GM18498 (cell line): ENCODE measurements around the gene HOXD12.

Experiments used
- ATAC-seq: cut with Tn5 transposase; IDR thresholded peaks from one replicate; pipeline ENCODE4 v1.9.1; 2021; ENCODE audit warnings: mild to moderate bottlenecking, moderate library complexity; ENCODE audit not compliant: unreplicated experiment

Gene HOXD12

DNA sequence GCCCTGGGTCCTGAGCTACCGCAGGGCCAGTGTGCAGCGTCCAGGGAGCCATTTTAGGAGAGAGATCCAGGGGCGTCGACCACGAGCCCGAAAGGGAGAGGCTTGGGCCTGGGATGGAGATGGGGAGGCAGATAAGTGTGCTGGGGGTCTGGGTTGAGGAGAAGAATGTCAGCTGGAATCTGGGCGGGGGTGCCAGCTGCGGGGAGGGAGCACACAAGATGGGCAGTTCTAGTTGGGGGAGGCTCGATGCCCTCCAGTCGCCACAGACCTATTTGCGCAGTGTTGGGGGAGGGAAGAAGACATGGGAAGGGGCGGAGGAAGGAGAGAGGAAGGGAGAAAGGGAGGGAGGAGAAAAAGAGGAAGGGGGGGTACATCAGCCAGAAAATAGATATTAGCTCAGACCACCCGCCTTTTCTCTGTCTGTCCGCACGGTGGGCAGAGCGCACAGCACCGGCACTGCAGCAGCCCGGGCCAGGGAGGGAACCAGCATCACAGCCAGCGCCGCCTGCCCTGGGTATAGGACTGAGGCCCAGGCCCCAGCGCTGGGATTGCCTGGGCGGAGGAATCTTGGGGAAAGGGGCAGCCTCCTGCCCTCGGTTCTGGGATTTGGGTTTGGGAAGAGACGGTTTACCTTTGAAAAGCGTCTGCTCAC, 5.6 kb downstream of the HOXD12 start:
- ATAC-seq, result no peak

DNA sequence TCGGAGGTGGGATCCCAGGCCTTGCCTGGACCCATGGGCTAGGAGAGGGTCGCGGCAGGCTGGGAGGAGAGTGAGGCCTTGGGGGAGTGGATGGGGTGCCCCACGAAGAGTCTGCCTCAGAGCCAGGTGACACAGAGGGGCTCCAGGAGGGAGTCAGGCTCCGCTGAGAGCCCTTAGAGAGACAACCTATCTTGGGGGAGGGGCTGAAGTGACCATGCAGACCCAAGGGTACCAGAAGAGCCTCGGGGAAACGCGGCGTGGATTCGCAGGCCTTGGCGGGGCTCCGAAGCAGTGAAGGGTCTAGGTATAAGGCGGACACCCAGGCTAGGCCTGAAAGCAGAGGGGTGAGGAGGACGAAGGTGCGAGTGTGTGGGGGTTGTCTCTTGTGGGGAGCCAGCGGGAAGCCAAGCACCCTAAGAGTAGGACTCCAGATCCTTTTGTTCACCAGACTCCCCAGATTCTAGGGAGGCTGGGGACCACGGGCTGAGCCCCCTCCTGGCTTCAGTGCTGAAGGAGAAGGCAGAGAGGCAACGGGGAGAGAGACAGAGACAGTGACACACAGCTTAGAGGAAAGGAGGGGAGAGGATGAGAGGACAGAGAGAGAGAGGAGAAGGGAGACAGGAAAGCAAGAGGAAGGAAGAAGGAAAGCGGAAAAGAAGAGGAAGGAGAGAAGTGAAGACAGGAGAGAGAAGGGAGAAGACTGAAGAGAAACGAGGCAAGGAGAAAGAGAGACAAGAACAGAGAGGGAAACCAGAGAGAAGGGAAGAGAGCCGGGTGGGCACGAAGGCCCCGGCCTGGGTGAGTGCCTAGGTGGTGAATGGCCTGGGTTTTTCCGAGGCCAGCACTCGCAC, 6.4 kb downstream of the HOXD12 start:
- no peak for ATAC-seq

DNA sequence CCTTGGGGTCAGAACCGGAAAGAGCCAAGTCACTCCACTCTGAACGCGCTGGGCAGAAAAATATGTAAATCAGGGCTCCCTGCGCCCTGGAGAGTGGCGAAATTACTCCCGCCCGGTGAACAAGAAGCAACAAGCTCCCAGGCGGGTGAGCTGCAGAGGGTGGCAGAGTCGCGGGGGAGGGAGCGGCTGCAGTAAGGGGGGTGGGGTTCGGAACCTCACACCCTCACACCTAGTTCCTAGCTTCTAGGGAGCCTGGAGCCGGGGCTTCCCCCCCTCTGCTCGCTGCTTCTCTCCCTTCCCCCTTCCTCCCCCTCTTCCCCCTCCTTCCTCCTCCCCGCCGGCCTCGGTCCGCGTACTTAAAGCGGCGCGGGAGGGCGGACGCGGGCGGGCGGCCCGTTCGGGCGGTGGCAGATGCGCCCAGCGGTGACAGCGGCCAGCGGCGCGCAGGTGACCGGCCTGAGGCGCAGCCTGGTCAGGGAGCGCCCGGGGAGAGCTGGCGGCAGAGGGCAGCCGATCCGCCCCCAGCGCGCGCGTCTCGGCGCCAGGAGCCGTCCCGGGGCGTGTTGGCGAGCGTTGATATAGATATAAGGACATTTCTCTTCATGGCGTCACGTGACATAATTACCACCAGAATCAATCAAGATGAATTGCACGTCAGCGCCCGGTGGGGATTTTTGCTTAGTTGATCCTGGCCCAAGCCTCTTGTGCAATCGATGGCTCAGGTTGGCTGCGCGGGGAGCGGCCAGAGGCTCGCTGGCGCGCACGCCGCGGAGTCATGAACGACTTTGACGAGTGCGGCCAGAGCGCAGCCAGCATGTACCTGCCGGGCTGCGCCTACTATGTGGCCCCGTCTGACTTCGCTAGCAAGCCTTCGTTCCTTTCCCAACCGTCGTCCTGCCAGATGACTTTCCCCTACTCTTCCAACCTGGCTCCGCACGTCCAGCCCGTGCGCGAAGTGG, 7.3 kb downstream of the HOXD12 start, which contains the start of gene HOXD11:
Gene HOXD11 (plus strand): TSS at position 700 of the 959 bp plus-strand sequence. CDS start 76 bp downstream, at position 776.
- ATAC-seq, result no peak

DNA sequence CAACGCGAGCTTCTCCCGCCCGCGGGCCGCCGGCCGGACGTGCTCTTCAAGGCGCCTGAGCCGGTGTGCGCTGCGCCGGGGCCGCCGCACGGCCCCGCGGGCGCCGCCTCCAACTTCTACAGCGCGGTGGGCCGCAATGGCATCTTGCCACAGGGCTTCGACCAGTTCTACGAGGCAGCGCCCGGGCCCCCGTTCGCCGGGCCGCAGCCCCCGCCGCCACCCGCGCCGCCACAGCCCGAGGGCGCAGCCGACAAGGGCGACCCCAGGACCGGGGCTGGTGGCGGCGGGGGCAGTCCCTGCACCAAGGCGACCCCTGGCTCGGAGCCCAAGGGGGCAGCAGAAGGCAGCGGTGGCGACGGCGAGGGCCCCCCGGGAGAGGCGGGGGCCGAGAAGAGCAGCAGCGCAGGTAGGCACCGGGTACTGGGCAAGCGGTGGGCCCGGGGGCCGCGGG, 8.2 kb downstream of the HOXD12 start:
- ATAC-seq, result no peak

DNA sequence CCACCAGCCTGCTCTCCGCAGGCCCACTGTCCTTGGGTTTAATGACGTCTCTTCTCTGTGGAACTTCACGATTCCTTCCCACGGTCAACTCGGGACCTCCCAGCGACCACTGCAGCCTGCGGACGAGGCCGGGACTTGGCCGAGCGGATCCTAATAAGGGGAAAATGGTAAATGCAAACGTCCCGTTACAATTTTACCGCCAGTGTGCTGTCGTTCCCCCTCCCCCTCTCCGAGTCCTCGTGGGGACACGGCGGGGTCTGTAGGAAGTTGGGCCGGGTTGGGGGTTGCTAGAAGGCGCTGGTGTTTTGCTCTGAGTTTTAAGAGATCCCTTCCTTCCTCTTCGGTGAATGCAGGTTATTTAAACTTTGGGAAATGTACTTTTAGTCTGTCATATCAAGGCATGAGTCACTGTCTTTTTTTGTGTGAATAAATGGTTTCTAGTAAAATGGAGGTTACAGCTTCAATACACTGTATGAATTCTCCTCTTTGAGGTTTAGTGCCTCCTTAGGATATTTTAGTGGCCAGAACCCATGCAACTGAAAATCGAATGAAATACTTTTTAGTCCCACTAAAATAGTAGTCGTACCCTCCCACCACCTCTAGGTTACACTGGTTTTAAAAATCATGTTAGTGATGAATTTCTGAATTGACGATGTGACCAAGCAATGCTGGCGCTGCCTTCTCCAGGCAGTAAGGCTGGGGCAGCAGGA, 9.8 kb downstream of the HOXD12 start:
- no peak for ATAC-seq

DNA sequence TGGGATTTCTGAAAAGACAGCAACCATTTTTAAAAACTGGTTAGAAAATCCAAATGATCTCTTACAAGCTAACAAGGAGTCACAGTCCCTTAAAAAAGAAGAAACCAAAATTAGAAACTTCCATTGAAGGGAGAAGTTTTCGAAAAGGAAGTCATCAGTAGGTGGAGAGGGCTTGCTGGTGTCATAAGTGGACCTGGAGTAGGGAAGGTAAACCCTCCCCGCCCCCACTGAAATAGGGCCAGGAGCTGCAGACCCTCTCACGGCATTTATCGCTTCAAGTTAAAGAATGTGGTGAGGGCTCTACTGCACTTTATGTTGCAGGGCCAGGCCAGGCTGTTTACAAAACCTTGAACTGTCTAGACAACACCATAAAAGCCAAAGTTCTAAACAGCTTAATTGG, 10.4 kb downstream of the HOXD12 start:
- ATAC-seq, result no peak

DNA sequence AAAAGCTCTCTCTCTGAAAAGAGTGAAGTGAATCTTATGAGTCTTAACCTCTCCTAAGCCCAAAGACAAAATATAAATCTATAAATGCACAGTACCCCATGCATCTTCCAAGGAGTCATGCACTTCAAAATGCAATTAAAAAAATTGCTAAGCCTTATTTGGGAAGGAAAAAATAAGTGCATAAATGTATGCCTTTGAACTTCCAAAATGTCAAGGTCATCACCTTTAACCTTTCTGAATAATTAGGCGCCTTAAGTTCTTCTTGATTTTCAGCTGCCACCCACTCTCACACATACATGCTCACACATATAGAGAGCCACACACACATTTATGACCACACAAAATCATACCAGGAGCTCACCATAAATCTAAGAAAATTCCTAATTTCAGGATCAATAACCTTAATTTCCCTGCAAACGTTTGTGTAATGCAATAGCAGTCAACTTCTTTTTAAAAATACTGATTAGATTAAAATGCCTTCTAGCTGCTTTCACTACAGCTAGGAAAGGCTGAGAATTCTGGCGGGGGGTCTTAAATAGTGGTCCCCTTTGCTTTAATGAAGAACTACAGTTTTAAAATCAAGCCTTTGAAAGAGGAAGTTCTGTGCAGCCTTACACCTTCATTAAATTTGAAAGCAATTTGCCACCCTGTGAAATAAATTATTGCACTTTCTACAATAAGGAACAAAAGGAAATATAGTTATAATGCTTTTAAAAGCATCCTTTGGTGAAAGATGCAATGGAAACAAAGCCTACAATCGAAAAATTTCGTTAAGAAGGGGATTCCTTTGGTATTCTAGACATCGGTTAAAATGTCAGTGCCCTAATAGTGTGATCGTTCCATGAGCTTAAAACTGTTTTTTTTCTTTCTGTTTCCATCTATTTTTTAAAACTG, 11.1 kb downstream of the HOXD12 start:
- ATAC-seq, result no peak

DNA sequence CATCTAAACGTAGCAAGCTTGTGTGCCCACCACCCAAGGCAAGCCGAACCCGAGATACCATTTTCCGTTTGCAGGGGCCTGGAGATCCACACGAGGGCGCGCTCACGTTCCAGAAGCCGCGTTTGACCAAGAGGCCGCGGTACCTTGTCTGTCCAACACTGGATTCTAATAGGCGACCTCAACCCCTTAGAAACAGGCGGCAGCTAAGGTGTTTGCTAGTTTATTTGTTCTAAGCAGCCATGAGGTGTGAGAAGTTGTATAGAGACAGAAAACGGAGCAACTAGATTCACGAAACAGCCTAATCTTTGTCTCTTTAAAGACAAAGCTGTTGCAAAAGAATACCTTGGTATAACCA, 11.7 kb downstream of the HOXD12 start:
- ATAC-seq, result no peak

DNA sequence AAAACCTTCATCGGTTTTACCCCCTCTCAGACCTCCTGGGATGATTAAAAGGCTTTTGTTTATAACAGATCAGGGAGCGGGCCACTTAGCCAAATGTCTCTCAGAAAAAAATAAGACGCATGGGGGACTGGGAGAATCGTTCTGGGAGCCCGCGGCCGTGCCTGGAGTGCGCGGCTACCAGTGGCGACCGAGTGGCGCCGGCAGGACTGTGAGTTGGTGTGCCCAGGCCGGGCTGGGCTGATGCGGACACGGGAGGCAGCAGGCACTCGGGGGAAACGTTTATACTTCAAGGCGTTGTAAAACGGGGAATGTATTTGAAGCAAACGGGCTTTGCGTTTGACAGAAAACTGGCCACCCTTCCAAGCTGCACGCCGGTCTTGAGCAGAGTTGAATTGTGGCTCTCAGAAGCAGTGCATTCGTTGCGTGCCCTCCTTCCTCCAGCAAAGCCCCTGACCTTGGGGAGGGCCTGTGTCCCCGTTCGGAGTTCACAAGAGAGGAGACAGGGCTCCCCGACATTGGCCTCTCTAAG, 12.3 kb downstream of the HOXD12 start:
- ATAC-seq, result no peak

DNA sequence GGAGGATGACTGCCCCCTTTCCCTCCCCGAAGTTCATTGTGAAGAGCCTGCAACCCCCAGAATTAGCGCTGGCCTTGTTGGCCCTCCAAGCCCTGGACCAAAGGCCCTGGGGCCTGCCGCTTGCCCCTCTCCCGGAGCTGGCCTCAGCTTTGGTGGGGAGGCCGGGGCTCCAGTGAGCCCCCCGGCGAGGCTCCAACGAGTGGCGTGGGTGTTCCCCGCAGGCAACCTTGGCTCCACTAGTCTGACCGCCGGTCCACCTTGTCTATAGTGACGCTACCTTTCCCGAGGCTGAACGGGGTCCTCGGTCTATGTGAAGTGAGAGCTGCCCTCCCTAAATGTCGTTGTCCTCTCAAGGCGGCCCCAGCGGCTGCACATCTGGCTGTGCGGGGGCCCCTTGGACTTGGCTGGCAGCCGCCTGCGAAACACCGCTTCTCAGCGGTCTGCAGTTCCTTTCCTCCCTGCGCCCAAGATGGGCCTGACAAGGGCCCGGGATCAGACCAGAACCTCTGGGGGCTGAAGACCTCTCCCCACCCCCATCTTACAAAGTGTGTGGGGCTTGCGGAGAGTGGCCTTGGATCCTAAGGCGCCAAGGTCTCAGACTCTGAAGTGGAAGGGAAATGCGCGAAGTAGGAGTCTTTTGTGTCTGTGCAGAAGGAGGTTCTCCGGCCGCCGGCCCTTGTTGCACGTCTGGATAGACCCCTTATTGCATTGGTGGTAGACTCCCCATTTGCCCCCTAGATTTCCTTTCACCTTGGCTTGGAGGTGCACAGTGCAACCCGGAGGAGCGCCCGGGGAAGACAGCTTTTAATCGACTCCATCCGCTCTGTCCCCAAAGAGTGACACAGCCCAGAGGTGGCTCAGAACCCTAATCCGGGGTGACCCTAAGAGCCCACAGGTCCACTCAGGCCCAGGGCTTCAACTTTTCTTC, 13.0 kb downstream of the HOXD12 start:
- ATAC-seq, result no peak

DNA sequence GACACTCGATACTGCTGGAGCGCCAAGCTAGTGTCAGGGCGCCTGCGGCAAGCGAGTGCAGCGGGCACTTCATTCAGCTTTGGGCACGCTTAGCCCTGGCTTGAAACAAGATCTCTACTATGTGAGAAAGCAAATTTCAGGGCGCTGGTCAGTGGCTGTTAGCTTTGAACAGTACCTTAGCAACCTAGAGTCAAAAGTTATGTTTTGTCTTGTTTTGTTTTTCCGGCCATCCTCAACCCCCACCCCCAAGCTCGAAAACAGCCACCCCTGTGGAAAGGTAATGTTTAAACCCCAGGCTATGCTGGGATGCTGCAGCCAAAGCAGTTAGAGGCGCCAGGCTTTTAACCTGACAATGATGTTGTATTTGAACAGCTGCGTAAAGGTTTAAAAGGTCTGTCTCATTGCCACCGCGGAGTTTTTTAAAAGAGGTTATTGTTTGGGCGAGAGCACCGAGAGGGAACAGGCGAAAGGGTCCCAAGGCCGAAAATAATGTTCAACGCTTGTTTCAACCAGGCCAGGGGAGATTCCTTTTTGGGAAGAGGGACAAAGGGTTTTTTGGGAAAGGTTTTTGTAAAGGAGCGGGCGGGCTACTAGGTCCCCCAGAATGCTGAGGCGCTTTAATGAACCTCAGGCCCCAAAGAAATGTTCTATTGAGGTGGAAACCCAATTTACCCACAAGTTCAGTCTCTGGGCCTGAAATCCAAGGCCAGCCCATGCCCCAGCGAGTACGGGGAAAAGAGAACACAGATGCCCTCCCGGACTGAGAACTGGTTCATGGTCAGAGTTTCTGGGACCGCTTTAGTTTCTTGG, 14.7 kb downstream of the HOXD12 start:
- no peak for ATAC-seq

DNA sequence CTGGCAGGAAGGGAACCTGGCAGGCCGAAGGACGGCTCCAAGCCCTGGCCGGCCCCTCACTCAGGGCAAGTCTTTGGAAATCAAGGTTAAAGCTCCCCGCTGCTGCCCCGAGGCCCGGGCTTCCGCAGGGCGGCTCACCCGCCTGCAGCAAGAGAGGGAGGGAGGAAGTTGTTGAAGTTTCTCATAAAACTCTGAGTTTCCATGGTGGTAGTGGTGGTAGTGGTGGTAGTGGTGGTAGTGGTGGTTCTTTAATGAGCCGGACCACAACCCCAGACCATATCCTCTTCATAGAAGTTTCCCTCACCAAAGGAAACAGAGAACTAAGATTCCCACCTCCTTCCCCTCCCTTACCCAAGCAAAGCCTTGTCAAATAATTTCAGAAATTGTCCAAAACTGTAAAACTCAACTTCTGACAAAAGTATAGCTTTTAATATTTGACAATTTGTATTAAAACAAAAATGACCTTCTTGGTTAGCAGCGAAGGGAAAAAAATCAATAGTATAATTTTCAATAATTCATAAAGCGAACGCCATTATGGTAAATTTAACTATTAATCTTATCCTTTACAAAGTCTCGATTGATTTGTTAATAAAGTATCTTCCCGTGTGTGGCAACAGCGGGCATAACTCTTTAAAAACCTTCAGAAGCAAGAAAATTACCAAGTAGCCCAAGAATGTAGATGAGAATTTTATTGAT, 15.5 kb downstream of the HOXD12 start:
- ATAC-seq, result no peak

DNA sequence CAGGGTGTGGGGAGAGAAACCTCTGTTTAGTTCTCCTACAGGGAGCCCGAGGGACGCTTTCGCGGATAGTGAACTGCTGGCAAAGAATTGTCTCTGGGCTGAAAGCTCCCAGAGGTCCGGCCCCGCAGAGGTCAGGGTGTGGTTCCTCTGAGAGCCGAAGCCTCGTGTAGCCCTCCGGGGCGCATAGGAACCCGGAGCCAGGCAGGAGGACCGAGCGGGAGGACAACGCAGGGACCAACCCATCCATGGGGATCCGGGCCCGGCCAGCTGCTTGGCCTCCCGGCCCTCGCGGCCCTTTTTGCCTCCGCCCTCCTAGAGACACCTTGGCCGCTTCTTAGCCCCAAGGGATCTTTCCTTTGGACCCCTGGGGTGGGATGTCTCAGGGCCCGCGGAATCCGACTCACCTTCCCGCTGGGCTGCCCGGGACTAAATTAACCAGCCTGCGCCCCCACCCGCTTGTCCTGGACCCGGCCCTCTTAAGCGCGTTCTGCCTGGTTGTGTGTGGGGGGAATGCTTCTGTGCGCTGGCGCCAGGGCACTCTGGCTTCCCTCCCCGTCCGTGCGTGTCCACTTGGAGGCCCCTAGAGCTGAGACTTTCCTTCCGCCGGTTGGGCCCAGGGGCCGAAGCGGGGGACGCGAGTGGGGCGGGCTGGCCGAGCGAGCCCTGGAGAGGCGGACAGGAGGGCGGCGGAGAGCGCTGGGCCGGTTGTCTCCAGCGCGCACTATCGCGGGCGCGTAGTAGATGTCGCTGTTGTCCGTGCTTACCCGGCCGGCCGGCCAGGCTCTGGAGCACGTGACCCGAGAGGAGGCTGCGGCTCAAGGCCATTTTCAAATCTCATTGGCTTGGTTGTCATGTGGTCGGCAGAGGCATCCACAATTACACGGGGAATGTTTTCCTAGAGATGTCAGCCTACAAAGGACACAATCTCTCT, 16.6 kb downstream of the HOXD12 start, which contains the start of gene HOXD10:
Gene HOXD10 (plus strand): TSS at position 896 of the 931 bp plus-strand sequence. CDS start 56 bp downstream, outside the sequence.
- no peak for ATAC-seq

DNA sequence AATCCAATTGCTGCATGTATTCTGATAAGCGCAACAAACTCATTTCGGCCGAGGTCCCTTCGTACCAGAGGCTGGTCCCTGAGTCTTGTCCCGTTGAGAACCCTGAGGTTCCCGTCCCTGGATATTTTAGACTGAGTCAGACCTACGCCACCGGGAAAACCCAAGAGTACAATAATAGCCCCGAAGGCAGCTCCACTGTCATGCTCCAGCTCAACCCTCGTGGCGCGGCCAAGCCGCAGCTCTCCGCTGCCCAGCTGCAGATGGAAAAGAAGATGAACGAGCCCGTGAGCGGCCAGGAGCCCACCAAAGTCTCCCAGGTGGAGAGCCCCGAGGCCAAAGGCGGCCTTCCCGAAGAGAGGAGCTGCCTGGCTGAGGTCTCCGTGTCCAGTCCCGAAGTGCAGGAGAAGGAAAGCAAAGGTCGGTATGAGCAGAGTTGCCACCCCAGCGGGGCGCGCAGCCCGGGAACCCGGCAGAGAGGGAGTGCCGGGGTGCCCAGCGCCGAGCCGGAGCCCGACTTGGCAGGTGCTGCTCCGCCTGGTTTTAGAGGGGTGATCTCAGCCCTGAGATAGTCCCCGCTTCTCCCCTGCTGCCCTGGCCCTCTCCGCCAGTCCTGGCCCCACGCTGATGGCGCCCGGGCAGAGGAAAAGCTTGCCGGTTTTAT, 17.7 kb downstream of the HOXD12 start:
- ATAC-seq, result no peak

DNA sequence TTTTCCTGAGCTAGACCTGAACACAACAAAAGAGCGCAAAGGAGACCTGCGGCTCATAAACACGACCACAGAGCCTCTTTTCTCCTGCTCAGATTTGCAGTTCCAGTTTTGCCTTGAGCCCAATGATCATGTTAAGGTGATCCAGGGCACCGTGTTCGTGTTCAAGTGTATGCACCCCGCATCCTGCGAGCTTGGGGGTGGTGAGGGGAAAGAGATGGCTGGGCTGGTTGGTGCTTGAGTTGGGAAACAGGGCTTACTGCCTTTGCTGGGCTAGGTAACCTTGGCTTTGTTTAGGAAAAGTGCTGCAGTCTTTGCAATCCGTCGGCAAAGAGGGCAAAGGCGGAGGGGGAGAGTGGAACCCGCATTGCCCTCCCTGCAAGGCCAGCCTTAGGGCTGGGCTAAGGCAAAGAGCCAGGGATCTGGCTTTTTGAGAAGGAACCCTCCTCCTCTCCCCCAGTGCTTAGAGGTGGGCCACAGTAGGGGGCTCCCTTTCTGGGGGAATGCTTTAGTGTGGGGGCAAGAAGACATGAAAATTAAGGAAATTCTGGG, 18.3 kb downstream of the HOXD12 start:
- ATAC-seq, result no peak
